ENCODE results near the gene CILP2.

GRCh38 chr19:19543101-19543500 is 5.0 kb downstream of the CILP2 start:
- TF ChIP-seq POLR2AphosphoS5 (IDR thresholded peaks at IDR 0.05; ENCODE audit: low read depth, low read length) (no peak), REST (IDR thresholded peaks at IDR 0.05; ENCODE audit: insufficient read depth in 1 of 2, low read depth in 2 of 2, low read length in 2 of 2) (no peak), TAF1 (IDR thresholded peaks at IDR 0.05; ENCODE audit: borderline replicate concordance, insufficient read depth, low read length) (no peak), SIN3A (IDR thresholded peaks at IDR 0.05; ENCODE audit: borderline replicate concordance, insufficient read depth, low read length) (no peak), FOXP2 (optimal IDR thresholded peaks at IDR 0.05; ENCODE audit: borderline replicate concordance, extremely low read depth, extremely low read length, insufficient read depth) (no peak)
